Dendritic cell treated with granulocyte-macrophage colony-stimulating factor and Interleukin-4, amounts not matched to agents 40 ng/mL and 50 ng/mL, for 4 days (primary cell): ENCODE results near the gene ATP5F1D.

Experiments
- H3K27ac Mint-ChIP-seq: one replicate; pipeline ENCODE4 v1.8.0; 2022; ENCODE audit warnings: mild to moderate bottlenecking, mixed read lengths
- H3K27me3 Mint-ChIP-seq: one replicate; pipeline ENCODE4 v1.8.0; 2022; ENCODE audit warnings: mild to moderate bottlenecking, mixed read lengths
- H3K36me3 Mint-ChIP-seq: one replicate; pipeline ENCODE4 v1.8.0; 2022; ENCODE audit warnings: low read depth, mixed read lengths
- H3K4me1 Mint-ChIP-seq: one replicate; pipeline ENCODE4 v1.8.0; 2022; ENCODE audit warnings: low read depth, mixed read lengths
- H3K4me3 Mint-ChIP-seq: one replicate; pipeline ENCODE4 v1.8.0; 2022; ENCODE audit warnings: mild to moderate bottlenecking, moderate library complexity, mixed read lengths
- H3K9me3 Mint-ChIP-seq: one replicate; pipeline ENCODE4 v1.8.0; 2022; ENCODE audit warnings: mixed read lengths
- intact Hi-C: fragments of 100-400 bp; cut with micrococcal nuclease; formaldehyde crosslinking; loops from one replicate; pipeline ENCODE4 v1.15.0; 2022

ATP5F1D gene

GRCh38 chr19:1293782-1294604, 52.4 kb downstream of the ATP5F1D start:
- Mint-ChIP-seq H3K9me3 (no peaks in the 10 kb centered on the region), H3K36me3 (no peaks in the 10 kb centered on the region), H3K27me3 (peaks cover 68% of the 10 kb centered on the region), H3K4me1 (peaks cover 13% of the 10 kb centered on the region), H3K27ac (no peak overlapping the region), H3K4me3 (no peak overlapping the region)
- intact Hi-C loops: no loop called here
